Vagina (tissue), 2 donors: ENCODE data around the gene FAM53B. TPM values are rescaled to one million over a fixed set of nuclear protein-coding genes. Genes with fewer than 3 reads are reported as not detected.

Experiments used
- DNase-seq, 2 donors: peaks; one replicate each; pipeline ENCODE4 v3.0.0-alpha.2; 2017; ENCODE audit errors: extremely low spot score in 2 of 2
- H3K27ac ChIP-seq: fragments of 200-600 bp; sonication (generic); one replicate; pipeline ENCODE4 v1.5.1; 2019
- H3K27me3 ChIP-seq: fragments of 200-600 bp; sonication (generic); one replicate; pipeline ENCODE4 v1.5.1; 2019
- H3K36me3 ChIP-seq, 2 donors: fragments of 200-600 bp; sonication (generic); one replicate each; pipeline ENCODE4 v1.5.1; 2017 to 2019
- H3K4me1 ChIP-seq: fragments of 200-600 bp; sonication (generic); one replicate; pipeline ENCODE4 v1.5.1; 2019
- H3K4me3 ChIP-seq, 2 donors: fragments of 200-600 bp; sonication (generic); 1 replicate in 1 of 2; 2 replicates in 1 of 2; pipeline ENCODE4 v1.5.1; 2016 to 2019
- H3K9me3 ChIP-seq: fragments of 200-600 bp; sonication (generic); one replicate; pipeline ENCODE4 v1.5.1; 2019
- CTCF ChIP-seq, 3 experiments: fragments of 450-650 bp in 2 of 3; fragments of 200-600 bp in 1 of 3; sonication (generic) in 1 of 3; IDR thresholded peaks; one replicate each; pipeline ENCODE4 v1.5.1; 2017 to 2019; ENCODE audit warnings: antibody characterized with exemption in 3 of 3, mild to moderate bottlenecking in 2 of 3, moderate library complexity in 2 of 3
- POLR2A ChIP-seq, 2 donors: fragments of 450-650 bp; IDR thresholded peaks; one replicate each; pipeline ENCODE4 v1.6.1; 2017; ENCODE audit warnings: antibody characterized with exemption in 2 of 2, mild to moderate bottlenecking in 2 of 2, moderate library complexity in 2 of 2
- POLR2AphosphoS5 ChIP-seq, 2 donors: sonication (generic); formaldehyde crosslinking; IDR thresholded peaks; one replicate each; pipeline ENCODE4 v1.9.0; 2017; ENCODE audit warnings: antibody characterized with exemption in 2 of 2, mild to moderate bottlenecking in 2 of 2, low read depth in 1 of 2; ENCODE audit not compliant: insufficient read depth in 1 of 2
- intact Hi-C: fragments of 100-400 bp; cut with DNase I; formaldehyde crosslinking; loops from one replicate; pipeline ENCODE4 v1.15.1; 2023
- total RNA-seq: library from RNA; depleted of rRNA; stranded (reverse); fragments of >200 nt; gene quantifications from one replicate; pipeline ENCODE4 v1.2.3, GENCODE V29; 2016

Gene FAM53B
- total RNA-seq, 1 donor from 2014 or later: 35.1 TPM

GRCh38 chr10:124663766-124664360 is 80.3 kb downstream of the FAM53B start:
- Histone ChIP-seq H3K27ac (no peak overlapping the region), H3K4me1 (peaks cover 50% of the 10 kb centered on the region), H3K4me3 (no peak overlapping the region), H3K36me3 (no peaks in the 10 kb centered on the region), H3K9me3 (no peaks in the 10 kb centered on the region), H3K27me3 (no peaks in the 10 kb centered on the region)
- DNase-seq: no peak
- no peak for TF ChIP-seq POLR2A (IDR thresholded peaks at IDR 0.05)
- TF ChIP-seq POLR2AphosphoS5 (IDR thresholded peaks at IDR 0.05; ENCODE audit: insufficient read depth in 1 of 2, low read depth in 1 of 2): no peak
- TF ChIP-seq CTCF (IDR thresholded peaks at IDR 0.05): no peak
- intact Hi-C loops: no loop called here

GRCh38 chr10:124663228-124663627 is 81.0 kb downstream of the FAM53B start:
- H3K27me3 ChIP-seq: no peaks in the 10 kb centered on the region
- H3K4me3 ChIP-seq: no peak overlapping the region
- intact Hi-C loops: no loop called here
- no peak for TF ChIP-seq POLR2AphosphoS5 (IDR thresholded peaks at IDR 0.05; ENCODE audit: insufficient read depth in 1 of 2, low read depth in 1 of 2)
- TF ChIP-seq POLR2A (IDR thresholded peaks at IDR 0.05): no peak
- no peak for TF ChIP-seq CTCF (IDR thresholded peaks at IDR 0.05)
- no peaks in the 10 kb centered on the region for H3K9me3 ChIP-seq
- H3K27ac ChIP-seq: no peak overlapping the region
- no peaks in the 10 kb centered on the region for H3K36me3 ChIP-seq
- peaks cover 48% of the 10 kb centered on the region for H3K4me1 ChIP-seq
- DNase-seq: no peak

- intact Hi-C loops: no loop called here
- TF ChIP-seq POLR2AphosphoS5 (IDR thresholded peaks at IDR 0.05; ENCODE audit: insufficient read depth in 1 of 2, low read depth in 1 of 2) (no peak), POLR2A (IDR thresholded peaks at IDR 0.05) (no peak), CTCF (IDR thresholded peaks at IDR 0.05) (no peak)
- H3K9me3 ChIP-seq: no peaks in the 10 kb centered on the region
- no peaks in the 10 kb centered on the region for H3K27me3 ChIP-seq
- H3K4me3 ChIP-seq: no peak overlapping the region
- H3K36me3 ChIP-seq: no peaks in the 10 kb centered on the region
- no peak overlapping the region for H3K27ac ChIP-seq
- no peak for DNase-seq
- peaks cover 41% of the 10 kb centered on the region for H3K4me1 ChIP-seq
These were observed 82.5 kb downstream of the FAM53B start for GRCh38 chr10:124661660-124662180.

- intact Hi-C loops: no loop called here
- no peak for DNase-seq
- Histone ChIP-seq H3K4me3 (no peak overlapping the region), H3K27me3 (no peaks in the 10 kb centered on the region), H3K9me3 (no peaks in the 10 kb centered on the region), H3K27ac (no peak overlapping the region), H3K4me1 (peaks cover 34% of the 10 kb centered on the region), H3K36me3 (no peaks in the 10 kb centered on the region)
- no peak for TF ChIP-seq POLR2AphosphoS5 (IDR thresholded peaks at IDR 0.05; ENCODE audit: insufficient read depth in 1 of 2, low read depth in 1 of 2)
- no peak for TF ChIP-seq POLR2A (IDR thresholded peaks at IDR 0.05)
- TF ChIP-seq CTCF (IDR thresholded peaks at IDR 0.05): no peak
These were observed 83.6 kb downstream of the FAM53B start for GRCh38 chr10:124660404-124661125.

GRCh38 chr10:124659380-124659779 is 84.8 kb downstream of the FAM53B start:
- no peak overlapping the region for H3K27ac ChIP-seq
- TF ChIP-seq CTCF (IDR thresholded peaks at IDR 0.05) (no peak), POLR2A (IDR thresholded peaks at IDR 0.05) (no peak), POLR2AphosphoS5 (IDR thresholded peaks at IDR 0.05; ENCODE audit: insufficient read depth in 1 of 2, low read depth in 1 of 2) (no peak)
- intact Hi-C loops: no loop called here
- no peak for DNase-seq
- no peaks in the 10 kb centered on the region for H3K36me3 ChIP-seq
- peaks cover 43% of the 10 kb centered on the region for H3K4me1 ChIP-seq
- no peaks in the 10 kb centered on the region for H3K27me3 ChIP-seq
- H3K9me3 ChIP-seq: no peaks in the 10 kb centered on the region
- H3K4me3 ChIP-seq: no peak overlapping the region
